ENCODE results near the gene NAGPA. TPM values are rescaled to one million over a fixed set of nuclear protein-coding genes. Genes with fewer than 3 reads are reported as not detected.
"Not testable (repeated sequence)": the region's sequence is repeated elsewhere in the genome, so short reads cannot be mapped to it uniquely, and the experiment has no call there.

NAGPA gene
- total RNA-seq, 1 donor: 29.4 TPM

GRCh38 chr16:5062790-5063765 is 29.3 kb upstream of the NAGPA start:
- DNase-seq (ENCODE audit: low read depth in 2 of 3, low spot score in 2 of 3): no peak

DNA sequence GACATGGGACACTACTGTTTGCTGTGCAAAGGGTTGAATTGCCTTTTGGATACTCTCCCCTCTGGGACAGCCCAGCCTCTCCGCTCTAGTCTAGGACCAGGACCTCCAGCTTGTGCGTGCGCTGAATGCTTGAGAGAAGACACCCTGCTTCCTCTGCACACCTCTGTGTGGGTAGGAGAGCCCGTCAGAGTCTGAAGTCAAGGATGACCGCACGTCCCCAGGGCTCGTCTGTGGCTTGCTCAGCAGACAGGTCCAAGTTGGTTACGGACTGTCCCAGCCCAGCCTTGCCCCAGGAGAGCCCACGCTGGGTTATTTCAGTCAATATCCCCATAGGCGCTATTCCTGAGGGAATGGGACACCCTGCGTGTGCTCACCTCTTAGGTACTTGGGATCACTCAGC is 28.3 kb upstream of the NAGPA start:
- no peak for DNase-seq (ENCODE audit: low read depth in 2 of 3, low spot score in 2 of 3)

DNA sequence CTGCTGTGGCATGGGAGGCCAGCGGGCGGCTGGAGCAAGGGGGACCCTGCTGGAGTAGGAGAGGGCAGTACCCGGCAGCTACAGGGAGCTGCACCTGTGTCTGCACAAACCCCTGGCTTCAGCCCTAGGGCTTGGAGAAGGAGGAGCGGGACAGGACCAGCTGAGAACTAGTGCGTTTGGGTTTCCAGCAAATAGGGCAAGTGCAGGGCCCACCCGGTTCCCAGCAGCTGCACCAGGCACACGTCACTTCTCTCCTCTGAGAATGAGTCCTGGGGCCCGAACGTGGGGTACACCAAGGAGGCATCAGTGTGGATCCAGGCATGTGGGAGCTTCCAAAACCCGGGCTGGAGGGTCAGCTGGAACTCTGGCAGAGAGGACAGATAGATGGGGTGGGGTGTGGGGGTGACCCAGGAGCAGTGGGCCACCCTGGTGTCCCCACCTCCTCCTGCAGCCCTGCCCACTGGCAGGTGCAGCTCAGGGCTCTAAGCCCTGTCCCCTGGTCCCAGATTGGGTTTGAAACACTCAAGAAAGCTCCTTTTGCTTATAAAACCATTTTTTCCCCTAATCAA is 26.4 kb upstream of the NAGPA start:
- no peak for DNase-seq (ENCODE audit: low read depth in 2 of 3, low spot score in 2 of 3)

DNA sequence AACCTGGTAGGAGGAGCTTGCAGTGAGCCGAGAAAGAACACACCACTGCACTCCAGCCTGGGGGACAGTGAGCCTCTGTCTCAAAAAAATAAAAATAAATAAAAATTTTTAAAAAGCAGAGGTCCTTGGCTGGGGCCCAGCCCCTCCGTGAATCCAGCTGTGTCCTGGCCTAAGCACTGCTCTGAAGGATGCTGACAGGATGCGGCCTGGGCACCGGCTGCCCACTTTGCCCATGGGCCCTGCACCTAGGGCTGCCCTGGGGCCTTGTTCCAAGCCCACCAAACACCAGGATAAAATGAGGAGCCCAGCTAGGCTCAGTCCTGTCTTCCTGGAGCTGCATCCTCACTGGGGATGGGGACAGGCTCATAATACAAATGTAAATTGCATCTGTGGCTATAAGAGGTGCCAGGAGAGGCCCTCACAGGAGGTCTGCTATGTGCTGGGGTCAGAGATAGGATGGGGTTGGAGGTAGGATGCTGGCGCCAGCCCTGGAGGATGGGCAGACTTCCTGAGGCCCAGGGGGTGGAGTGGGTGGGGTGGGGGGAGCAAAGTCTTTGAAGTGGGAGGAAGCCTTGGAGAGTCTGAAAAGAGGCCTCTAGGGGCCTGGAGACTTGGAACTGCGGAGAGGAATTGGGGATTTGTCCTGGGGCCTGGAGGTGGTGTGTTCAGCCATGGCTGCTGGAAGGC is 25.8 kb upstream of the NAGPA start:
- DNase-seq (ENCODE audit: low read depth in 2 of 3, low spot score in 2 of 3): no peak

- DNase-seq (ENCODE audit: low read depth in 2 of 3, low spot score in 2 of 3): no peak
Measured at GRCh38 chr16:5058476-5058875, 24.7 kb upstream of the NAGPA start.

DNA sequence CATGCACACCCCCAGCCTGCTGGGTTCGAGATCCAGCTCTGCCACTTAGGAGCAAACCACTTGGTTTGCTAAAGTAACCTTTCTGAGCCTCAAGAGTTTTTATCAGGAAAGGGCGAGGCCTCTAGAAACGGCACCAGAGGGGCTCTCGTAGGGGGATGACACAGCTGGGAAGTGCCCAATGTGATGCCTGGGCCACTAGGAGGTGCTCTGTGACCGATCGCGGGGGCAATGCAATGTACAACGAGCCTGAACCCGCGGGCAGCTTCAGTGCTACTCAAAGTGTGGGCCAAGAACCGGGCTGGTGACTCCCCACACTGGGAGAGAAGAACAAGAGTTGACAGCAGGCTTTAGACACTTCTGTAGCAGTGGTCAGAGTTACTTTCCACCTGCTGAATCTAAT is 22.6 kb upstream of the NAGPA start:
- peak in 2 of 3 donors; percentile 63 to 72 for DNase-seq (ENCODE audit: low read depth in 2 of 3, low spot score in 2 of 3)

GRCh38 chr16:5054876-5055865 is 21.4 kb upstream of the NAGPA start:
- no peak for DNase-seq (ENCODE audit: low read depth in 2 of 3, low spot score in 2 of 3)

DNA sequence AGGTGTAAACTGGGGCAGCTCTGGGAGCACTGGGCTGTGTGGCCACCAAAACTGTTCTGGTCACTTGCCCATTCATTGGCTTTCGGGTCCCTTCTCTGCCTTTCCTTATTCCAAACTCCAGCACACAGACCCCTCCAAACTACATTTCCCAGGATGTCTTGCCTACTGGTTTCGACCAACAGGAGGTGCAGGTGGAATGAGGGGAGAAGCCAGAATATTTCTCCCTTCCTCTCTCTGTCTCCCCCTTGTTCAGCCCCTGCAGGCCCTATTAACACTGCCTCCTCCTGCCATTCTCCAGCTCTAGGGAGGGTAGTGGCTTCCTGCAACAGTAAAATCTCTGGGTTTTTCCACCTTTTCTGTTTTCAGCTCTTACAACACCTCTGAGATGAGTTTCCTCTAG is 13.2 kb upstream of the NAGPA start:
- DNase-seq (ENCODE audit: low read depth in 2 of 3, low spot score in 2 of 3): no peak

GRCh38 chr16:5045499-5046115 is 11.9 kb upstream of the NAGPA start:
- DNase-seq (ENCODE audit: low read depth in 2 of 3, low spot score in 2 of 3): no peak

DNA sequence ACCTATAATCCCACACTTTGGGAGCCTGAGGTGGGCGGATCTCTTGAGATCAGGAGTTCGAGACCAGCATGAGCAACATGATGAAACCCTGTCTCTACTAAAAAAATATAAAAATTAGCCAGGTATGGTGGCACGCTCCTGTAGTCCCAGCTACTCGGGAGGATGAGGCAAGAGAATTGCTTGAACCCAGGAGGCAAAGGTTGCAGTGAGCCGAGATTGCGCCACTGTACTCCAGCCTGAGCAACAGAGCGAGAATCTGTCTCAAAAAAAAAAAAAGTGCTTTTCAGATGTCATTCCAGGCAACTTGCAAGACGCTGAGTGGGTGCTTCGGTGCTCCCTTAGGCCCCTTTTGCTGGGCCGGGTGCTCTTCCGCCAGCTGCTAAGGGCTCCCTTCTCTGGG is 10.8 kb upstream of the NAGPA start:
- DNase-seq (ENCODE audit: low read depth in 2 of 3, low spot score in 2 of 3): not testable (repeated sequence)

DNA sequence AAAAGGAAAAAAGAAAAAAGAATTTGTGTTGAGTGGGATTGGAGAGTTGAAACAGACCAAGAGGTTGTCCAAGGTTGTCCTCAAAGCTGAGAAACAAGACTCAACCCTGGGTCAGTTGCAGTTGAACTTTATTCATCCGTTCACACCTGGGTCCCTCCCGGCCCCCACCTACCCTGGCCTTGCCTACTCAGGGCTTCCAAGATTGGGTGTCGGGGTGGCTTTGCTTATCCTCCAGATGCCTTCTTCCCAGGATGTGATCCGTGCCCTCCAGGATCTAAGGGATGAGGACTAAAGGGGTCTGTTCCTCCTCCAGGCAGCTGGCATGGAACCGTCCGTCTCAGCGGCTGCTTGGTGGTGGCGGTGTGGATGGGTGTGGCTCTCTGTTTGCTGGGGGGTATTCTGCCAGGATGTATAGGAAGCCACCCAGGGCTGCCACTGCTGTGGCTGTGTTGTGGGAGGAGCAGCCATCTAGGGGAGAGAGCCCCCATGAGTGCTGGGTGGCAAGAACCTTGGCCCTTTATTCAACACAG is 10.3 kb upstream of the NAGPA start:
- DNase-seq (ENCODE audit: low read depth in 2 of 3, low spot score in 2 of 3): no peak

DNA sequence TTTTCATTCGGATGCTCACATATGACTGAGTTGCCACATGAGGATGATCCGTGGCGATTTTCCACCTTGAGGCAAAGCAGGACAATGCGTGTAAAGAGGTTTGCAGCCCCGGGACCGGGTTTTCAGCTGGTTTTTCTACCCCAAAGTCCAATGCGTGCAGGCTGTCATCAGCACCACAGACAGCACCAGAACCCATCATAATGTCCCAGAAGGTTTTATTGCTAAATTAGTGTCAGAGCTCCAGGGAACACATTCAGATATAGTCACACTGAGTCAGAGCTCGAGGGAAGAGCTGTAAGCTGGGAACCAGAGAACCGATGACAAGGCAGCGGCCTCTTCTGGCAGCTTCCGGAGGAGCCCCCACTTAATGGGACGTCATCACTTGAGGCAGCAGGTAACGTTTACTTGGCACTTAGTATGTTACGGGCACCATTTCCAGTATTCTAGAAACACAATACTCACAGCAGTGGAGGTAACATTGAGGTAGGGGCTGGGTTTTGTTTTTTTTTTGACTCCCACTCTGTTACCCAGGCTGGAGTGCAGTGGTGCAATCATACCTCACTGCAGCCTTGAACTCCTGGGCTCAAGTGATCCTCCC is 8.9 kb upstream of the NAGPA start:
- DNase-seq (ENCODE audit: low read depth in 2 of 3, low spot score in 2 of 3): no peak

GRCh38 chr16:5041600-5042133 is 7.9 kb upstream of the NAGPA start:
- DNase-seq (ENCODE audit: low read depth in 2 of 3, low spot score in 2 of 3): no peak

GRCh38 chr16:5040451-5040850 is 6.7 kb upstream of the NAGPA start:
- no peak for DNase-seq (ENCODE audit: low read depth in 2 of 3, low spot score in 2 of 3)

DNA sequence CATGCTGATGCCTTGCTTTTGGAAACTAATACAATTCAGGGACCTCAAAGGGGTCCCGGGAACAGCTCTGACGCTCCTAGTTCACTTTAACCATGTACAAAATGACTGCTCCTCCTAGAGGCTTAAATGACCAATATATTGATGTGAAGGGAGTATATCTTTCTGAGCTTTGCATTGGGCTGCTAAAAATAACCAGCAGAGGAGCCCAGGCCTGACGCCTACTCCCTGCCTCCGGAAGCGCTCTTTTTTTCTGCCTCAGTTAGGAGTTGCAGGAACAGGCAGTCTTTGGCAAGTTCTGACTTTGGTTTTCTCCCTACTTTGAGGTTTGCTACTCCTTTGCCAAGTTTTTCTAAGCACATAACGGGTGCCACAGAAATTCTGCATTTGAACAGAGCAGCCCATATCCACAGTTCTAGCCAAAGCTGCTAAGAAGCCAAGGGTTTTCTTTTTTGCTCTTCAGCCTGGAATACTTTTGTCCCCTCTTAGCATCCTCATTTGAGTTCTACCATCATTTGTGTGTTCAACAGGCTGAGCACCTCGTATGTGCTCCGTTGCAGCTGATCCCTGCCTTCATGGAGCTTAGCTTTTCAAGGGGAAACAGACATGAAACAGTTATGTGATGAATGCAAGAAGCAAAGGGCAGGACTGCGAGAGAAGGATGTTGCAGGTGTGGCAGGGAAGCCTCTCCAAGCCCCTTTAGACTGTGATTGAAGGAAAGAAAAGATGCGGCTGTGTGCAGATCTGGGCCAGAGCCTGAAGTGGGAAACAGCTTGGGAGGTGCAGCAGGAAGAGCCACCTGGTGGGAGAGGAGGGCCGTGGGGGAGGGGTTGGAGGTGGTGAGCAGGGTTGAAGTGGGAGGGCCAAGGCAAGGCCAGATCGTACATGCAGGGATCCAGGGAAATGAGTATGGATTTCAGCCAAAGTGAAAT is 2.8 kb upstream of the NAGPA start:
- no peak for DNase-seq (ENCODE audit: low read depth in 2 of 3, low spot score in 2 of 3)

GRCh38 chr16:5035909-5036227 is 2.1 kb upstream of the NAGPA start:
- DNase-seq (ENCODE audit: low read depth in 2 of 3, low spot score in 2 of 3): no peak

DNA sequence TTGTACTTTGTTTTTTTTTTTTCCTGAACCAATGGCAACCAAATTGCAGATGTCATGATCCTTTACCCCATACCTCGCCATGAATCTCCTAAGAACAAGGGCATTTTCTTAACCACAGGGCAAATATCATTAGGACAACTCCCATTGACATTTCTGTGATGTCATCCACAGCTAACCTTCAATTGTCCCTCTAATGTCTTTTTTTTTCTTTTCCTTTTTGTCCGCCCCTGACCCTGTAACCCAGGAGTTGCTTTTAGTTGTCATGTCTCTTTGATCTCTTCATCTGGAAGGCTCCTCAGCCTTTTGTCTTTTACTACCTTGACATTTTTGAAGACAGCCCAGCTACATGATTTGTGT is 410 bp upstream of the NAGPA start:
- DNase-seq (ENCODE audit: low read depth in 2 of 3, low spot score in 2 of 3): no peak

DNA sequence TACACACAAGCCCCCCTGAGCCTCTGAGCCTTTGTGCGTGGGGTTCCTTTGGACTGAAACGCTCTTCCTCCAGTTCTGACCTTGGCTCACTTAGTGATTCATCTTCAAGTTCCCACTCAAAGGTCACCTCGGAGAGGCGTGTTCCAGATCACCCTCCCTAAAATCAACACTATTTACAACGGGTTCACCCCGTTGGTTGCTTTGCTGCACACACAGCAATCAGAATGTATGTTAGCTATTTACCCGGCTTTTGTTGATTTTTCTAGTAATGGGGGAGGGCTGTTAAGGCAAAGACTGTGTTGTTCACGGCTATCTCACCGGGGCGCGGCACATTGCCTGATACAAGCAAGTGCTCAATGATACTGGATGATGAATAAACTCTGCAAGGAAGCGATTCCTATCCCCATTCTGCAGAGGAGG is 977 bp downstream of the NAGPA start:
- no peak for DNase-seq (ENCODE audit: low read depth in 2 of 3, low spot score in 2 of 3)

All from hematopoietic multipotent progenitor cell (in vitro differentiated cells).